HUES6 (cell line): ENCODE data around the gene UBE2L3.
"Not testable (repeated sequence)": the region's sequence is repeated elsewhere in the genome, so short reads cannot be mapped to it uniquely, and the experiment has no call there.

Experiments used
- H3K27ac ChIP-seq: 2 replicates; pipeline ENCODE4 v1.7.0; 2013; ENCODE audit warnings: low read depth, mild to moderate bottlenecking, low read length, inconsistent platforms
- H3K27me3 ChIP-seq: 2 replicates; pipeline ENCODE4 v1.6.1; 2013; ENCODE audit warnings: low read length; ENCODE audit not compliant: control insufficient read depth, insufficient read depth
- H3K36me3 ChIP-seq: 2 replicates; pipeline ENCODE4 v1.6.1; 2013; ENCODE audit warnings: low read length; ENCODE audit not compliant: control insufficient read depth, insufficient read depth
- H3K4me1 ChIP-seq: 2 replicates; pipeline ENCODE4 v1.6.1; 2013; ENCODE audit warnings: low read length; ENCODE audit not compliant: control insufficient read depth, insufficient read depth
- H3K4me3 ChIP-seq: 2 replicates; pipeline ENCODE4 v1.5.1; 2013; ENCODE audit warnings: low read depth, low read length
- H3K9ac ChIP-seq: one replicate; pipeline ENCODE4 v1.6.1; 2013; ENCODE audit warnings: mild to moderate bottlenecking, low read length
- H3K9me3 ChIP-seq: 2 replicates; pipeline ENCODE4 v1.6.1; 2013; ENCODE audit warnings: low read depth, low read length; ENCODE audit not compliant: control insufficient read depth, insufficient read depth

Gene UBE2L3

GRCh38 chr22:21641417-21641788 is 73.9 kb downstream of the UBE2L3 start:
- peak overlapping the region; percentile 90 for H3K9ac ChIP-seq
- H3K27ac ChIP-seq: no peak overlapping the region
- peaks cover 7% of the 10 kb centered on the region; the same call in 1 of the 2 replicates for H3K4me1 ChIP-seq
- H3K27me3 ChIP-seq: peaks cover 4% of the 10 kb centered on the region; the same call in 1 of the 2 replicates
- H3K9me3 ChIP-seq: no peaks in the 10 kb centered on the region
- peak overlapping the region; percentile 96 for H3K4me3 ChIP-seq
- peaks cover 12% of the 10 kb centered on the region for H3K36me3 ChIP-seq

GRCh38 chr22:21641789-21642583 is 74.5 kb downstream of the UBE2L3 start, which contains the start of gene SDF2L1:
TSS of gene SDF2L1 (plus strand) at chr22:21642302. CDS start at chr22:21642337, 35 bp downstream.
- Histone ChIP-seq H3K4me1 (peaks cover 7% of the 10 kb centered on the region; the same call in 1 of the 2 replicates), H3K4me3 (peak within 1 kb of the TSS; percentile 96), H3K9me3 (no peaks in the 10 kb centered on the region), H3K27ac (peak within 1 kb of the TSS; percentile 9; the same call in 1 of the 2 replicates), H3K36me3 (peaks cover 14% of the 10 kb centered on the region), H3K9ac (peak within 1 kb of the TSS; percentile 90), H3K27me3 (peaks cover 4% of the 10 kb centered on the region; the same call in 1 of the 2 replicates)

- Histone ChIP-seq H3K27ac (peak overlapping the region; percentile 9; the same call in 1 of the 2 replicates), H3K9ac (peak overlapping the region; percentile 90), H3K36me3 (peaks cover 14% of the 10 kb centered on the region), H3K4me1 (peaks cover 7% of the 10 kb centered on the region; the same call in 1 of the 2 replicates), H3K4me3 (peak overlapping the region; percentile 96), H3K27me3 (peaks cover 4% of the 10 kb centered on the region; the same call in 1 of the 2 replicates), H3K9me3 (no peaks in the 10 kb centered on the region)
These were observed 75.3 kb downstream of the UBE2L3 start for GRCh38 chr22:21642584-21643448.

GRCh38 chr22:21643533-21644357 is 76.2 kb downstream of the UBE2L3 start:
- Histone ChIP-seq H3K9me3 (no peaks in the 10 kb centered on the region), H3K27me3 (peaks cover 4% of the 10 kb centered on the region; the same call in 1 of the 2 replicates), H3K4me1 (peaks cover 7% of the 10 kb centered on the region; the same call in 1 of the 2 replicates), H3K27ac (no peak overlapping the region), H3K4me3 (peak overlapping the region; percentile 96; the same call in 1 of the 2 replicates), H3K36me3 (peaks cover 15% of the 10 kb centered on the region), H3K9ac (no peak overlapping the region)

- H3K36me3 ChIP-seq: peaks cover 19% of the 10 kb centered on the region
These were observed 78.0 kb downstream of the UBE2L3 start for GRCh38 chr22:21645513-21645912.

GRCh38 chr22:21646608-21647590 is 79.4 kb downstream of the UBE2L3 start:
- Histone ChIP-seq H3K27ac (no peak overlapping the region), H3K27me3 (no peaks in the 10 kb centered on the region), H3K9me3 (no peaks in the 10 kb centered on the region), H3K4me1 (peaks cover 12% of the 10 kb centered on the region), H3K36me3 (peaks cover 19% of the 10 kb centered on the region), H3K4me3 (no peak overlapping the region), H3K9ac (no peak overlapping the region)

More at GRCh38 chr22:21645513-21645912, 78.0 kb downstream of the UBE2L3 start:
- H3K27ac ChIP-seq, H3K4me1 ChIP-seq, H3K9me3 ChIP-seq, H3K27me3 ChIP-seq, H3K4me3 ChIP-seq, H3K9ac ChIP-seq: not testable (repeated sequence)

GRCh38 chr22:21650280-21650679 is 82.8 kb downstream of the UBE2L3 start:
- peaks cover 29% of the 10 kb centered on the region for H3K36me3 ChIP-seq
- no peaks in the 10 kb centered on the region for H3K27me3 ChIP-seq
- no peak overlapping the region for H3K4me3 ChIP-seq
- H3K4me1 ChIP-seq: peaks cover 18% of the 10 kb centered on the region
- H3K9me3 ChIP-seq: no peaks in the 10 kb centered on the region
- no peak overlapping the region for H3K27ac ChIP-seq
- H3K9ac ChIP-seq: no peak overlapping the region

GRCh38 chr22:21650823-21651520 is 83.5 kb downstream of the UBE2L3 start:
- Histone ChIP-seq H3K36me3 (peaks cover 29% of the 10 kb centered on the region), H3K9me3 (no peaks in the 10 kb centered on the region), H3K9ac (peak overlapping the region; percentile 96), H3K27ac (peak overlapping the region; percentile 78; the same call in 1 of the 2 replicates), H3K27me3 (no peaks in the 10 kb centered on the region), H3K4me3 (peak overlapping the region; percentile 93), H3K4me1 (peaks cover 18% of the 10 kb centered on the region)

- H3K27me3 ChIP-seq: no peaks in the 10 kb centered on the region
- H3K27ac ChIP-seq: peak overlapping the region; percentile 78
- H3K9ac ChIP-seq: peak overlapping the region; percentile 96
- peaks cover 19% of the 10 kb centered on the region for H3K4me1 ChIP-seq
- peak overlapping the region; percentile 93 for H3K4me3 ChIP-seq
- H3K9me3 ChIP-seq: no peaks in the 10 kb centered on the region
- peaks cover 25% of the 10 kb centered on the region for H3K36me3 ChIP-seq
These were observed 84.1 kb downstream of the UBE2L3 start for GRCh38 chr22:21651521-21652009.
